ENCODE data around the gene ZNF609.
A peak's percentile ranks its signal among the peaks of the same experiment; 100 is the strongest.
"Not testable (repeated sequence)": the region's sequence is repeated elsewhere in the genome, so short reads cannot be mapped to it uniquely, and the experiment has no call there.

The ZNF609 gene

GRCh38 chr15:64480891-64481290 lies 20.5 kb downstream of the ZNF609 start:
- DNase-seq (ENCODE audit: low read depth) = no peak
- no peak overlapping the region for H3K4me3 ChIP-seq (ENCODE audit: control insufficient read depth, low read depth, low read length)
- TF ChIP-seq CTCF (conservative IDR thresholded peaks at IDR 0.05; ENCODE audit: control insufficient read depth, insufficient read depth, low read depth, low read length) = no peak

DNA sequence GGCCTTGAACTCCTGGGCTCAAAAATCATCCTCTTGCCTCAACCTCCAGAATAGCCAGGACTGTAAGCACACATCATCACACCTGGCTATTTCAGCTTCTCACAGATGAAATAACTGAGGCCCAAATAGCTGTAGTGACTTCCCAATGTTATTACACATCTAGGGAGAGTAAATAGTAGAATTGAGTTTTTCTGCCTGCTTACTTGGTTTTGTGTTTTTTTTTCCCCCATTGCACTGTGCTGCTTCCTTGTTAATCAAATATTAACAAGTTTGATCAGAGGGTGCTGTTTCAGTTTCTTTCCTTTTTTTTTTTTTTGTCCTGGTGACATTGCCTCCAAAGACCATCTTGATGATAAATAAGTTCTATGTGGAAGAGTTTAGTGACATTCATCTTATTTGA lies 23.4 kb downstream of the ZNF609 start:
- no peak overlapping the region for H3K4me3 ChIP-seq (ENCODE audit: control insufficient read depth, low read depth, low read length)
- TF ChIP-seq CTCF (conservative IDR thresholded peaks at IDR 0.05; ENCODE audit: control insufficient read depth, insufficient read depth, low read depth, low read length) = no peak
- DNase-seq (ENCODE audit: low read depth) = no peak

DNA sequence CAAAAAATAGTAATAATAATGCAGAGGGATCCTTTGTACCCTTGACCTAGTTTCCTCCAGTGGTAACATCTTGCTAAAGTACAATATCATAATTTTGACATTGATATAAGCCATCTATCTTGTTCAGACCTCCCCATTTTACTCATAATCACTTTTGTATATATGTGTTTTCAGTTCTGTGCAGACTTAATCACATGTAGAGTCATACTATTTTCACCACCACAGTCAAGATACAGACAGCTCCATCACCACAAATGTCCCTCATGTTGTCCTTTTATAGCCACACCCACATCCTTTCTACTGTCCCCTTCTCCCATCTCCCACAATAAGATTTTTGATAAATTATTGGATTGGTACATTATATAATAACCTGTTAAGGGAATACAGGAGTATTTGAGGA lies 25.4 kb downstream of the ZNF609 start:
- H3K4me3 ChIP-seq (ENCODE audit: control insufficient read depth, low read depth, low read length) = no peak overlapping the region
- no peak for DNase-seq (ENCODE audit: low read depth)
- TF ChIP-seq CTCF (conservative IDR thresholded peaks at IDR 0.05; ENCODE audit: control insufficient read depth, insufficient read depth, low read depth, low read length) = no peak

GRCh38 chr15:64490598-64491259 lies 30.4 kb downstream of the ZNF609 start:
- peak; percentile 14 for DNase-seq (ENCODE audit: low read depth)
- no peak overlapping the region for H3K4me3 ChIP-seq (ENCODE audit: control insufficient read depth, low read depth, low read length)
- no peak for TF ChIP-seq CTCF (conservative IDR thresholded peaks at IDR 0.05; ENCODE audit: control insufficient read depth, insufficient read depth, low read depth, low read length)

DNA sequence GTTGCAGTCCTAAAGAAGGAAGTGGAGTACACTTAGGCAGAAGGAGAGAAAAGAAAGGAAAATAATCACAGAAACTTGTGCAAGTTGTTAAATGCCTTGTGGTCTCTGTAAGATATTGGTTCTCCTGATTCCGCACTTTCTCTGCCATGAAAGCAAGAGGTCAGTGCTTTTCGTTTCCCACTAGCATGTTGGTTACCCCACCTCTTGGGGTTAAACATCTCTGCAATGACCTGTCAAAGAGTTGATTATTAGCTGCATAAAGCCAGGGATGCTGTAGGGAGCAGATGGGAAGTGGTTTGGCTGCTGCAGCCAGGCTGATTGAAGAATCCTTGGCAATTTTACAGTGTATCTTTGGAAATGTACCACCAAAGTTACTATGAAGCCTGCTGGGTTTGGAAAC lies 33.3 kb downstream of the ZNF609 start:
- no peak for DNase-seq (ENCODE audit: low read depth)
- H3K4me3 ChIP-seq (ENCODE audit: control insufficient read depth, low read depth, low read length) = no peak overlapping the region
- TF ChIP-seq CTCF (conservative IDR thresholded peaks at IDR 0.05; ENCODE audit: control insufficient read depth, insufficient read depth, low read depth, low read length) = no peak

DNA sequence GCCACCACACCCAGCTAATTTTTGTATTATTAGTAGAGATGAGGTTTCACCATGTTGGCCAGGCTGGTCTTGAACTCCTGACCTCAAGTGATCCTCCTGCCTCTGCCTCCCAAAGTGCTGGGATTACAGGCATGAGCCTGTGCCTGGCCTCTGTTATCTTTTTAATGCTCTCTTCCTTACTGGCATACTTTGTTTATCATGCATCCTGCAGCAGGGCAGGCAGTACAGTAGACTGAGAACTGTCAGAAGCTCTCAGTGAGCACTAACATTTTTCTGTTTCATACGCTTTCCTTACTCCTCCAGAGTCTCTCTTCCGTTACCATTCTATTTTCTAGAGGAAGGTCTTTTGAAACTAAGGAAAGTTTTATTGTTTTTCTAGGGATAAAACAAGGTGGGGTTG lies 35.6 kb downstream of the ZNF609 start:
- not testable (repeated sequence) for DNase-seq (ENCODE audit: low read depth); H3K4me3 ChIP-seq (ENCODE audit: control insufficient read depth, low read depth, low read length)

- no peak for DNase-seq (ENCODE audit: low read depth)
- H3K4me3 ChIP-seq (ENCODE audit: control insufficient read depth, low read depth, low read length) = no peak overlapping the region
- TF ChIP-seq CTCF (conservative IDR thresholded peaks at IDR 0.05; ENCODE audit: control insufficient read depth, insufficient read depth, low read depth, low read length) = no peak
These were observed 40.5 kb downstream of the ZNF609 start for GRCh38 chr15:64500695-64501395.

All from fibroblast of mammary gland (primary cell).